HepG2 (cell line): ENCODE results near the gene TOR4A. TPM values are rescaled to one million over a fixed set of nuclear protein-coding genes. Genes with fewer than 3 reads are reported as not detected.

Source experiments
- ATAC-seq: fragments of 200-7000 bp; cut with Tn5 transposase; 3 replicates; pipeline ENCODE4 v1.9.1; 2020; ENCODE audit warnings: mild to moderate bottlenecking, moderate library complexity
- BruUV-seq: library from RNA; stranded (reverse); fragments of 400-500 nt; replicated peaks from 2 replicates; lab custom pipeline; 2021; lab: Mats Ljungman, UMichigan
- CTCF ChIA-PET: fragments of 300-600 bp; formaldehyde crosslinking; extraction: SDS; loops from one replicate; lab custom pipeline; 2021; ENCODE audit warnings: low total read pairs, inconsistent platforms, low intra/inter-chr PET ratio; lab: Yijun Ruan, JAX
- POLR2A ChIA-PET: fragments of 350-600 bp; sonication (Branson Sonifier 250); formaldehyde crosslinking; loops from one replicate; lab custom pipeline; 2020; ENCODE audit warnings: antibody characterized with exemption, inconsistent platforms; lab: Yijun Ruan, JAX
- DNase-seq: peaks from one replicate; pipeline ENCODE4 v3.0.0-alpha.2; 2015; ENCODE audit warnings: low spot score
- FAIRE-seq: peaks from 3 replicates; lab custom pipeline; 2011; peaks lifted over from hg19 to GRCh38; lab: Jason Lieb, UNC
- H2AFZ ChIP-seq: one replicate; pipeline ENCODE4 v1.6.1; 2011; ENCODE audit warnings: low read length, inconsistent platforms
- H3K27ac ChIP-seq: fragments of 300-600 bp; 3 replicates; pipeline ENCODE4 v1.8.0; 2011; ENCODE audit warnings: mixed run types, mild to moderate bottlenecking, mixed read lengths, low read length, inconsistent platforms; ENCODE audit not compliant: insufficient read depth; ENCODE audit errors: extremely low read length
- H3K27me3 ChIP-seq, 2 experiments: fragments of 200-600 bp in 1 of 2; 2 replicates in 1 of 2; 3 replicates in 1 of 2; pipeline versions ENCODE4 v1.6.0 to v1.8.0; 2011; ENCODE audit warnings: low read length in 2 of 2, mild to moderate bottlenecking in 2 of 2, moderate library complexity in 2 of 2, inconsistent platforms in 1 of 2; ENCODE audit not compliant: insufficient read depth in 2 of 2, control insufficient read depth in 1 of 2
- H3K36me3 ChIP-seq, 2 experiments: fragments of 200-600 bp in 1 of 2; replicated peaks in 1 of 2; 2 replicates in 1 of 2; 3 replicates in 1 of 2; pipeline versions ENCODE4 v1.5.1 to v1.8.0; 2011; ENCODE audit warnings: low read length in 2 of 2, inconsistent platforms in 1 of 2; ENCODE audit not compliant: insufficient read depth in 2 of 2, control insufficient read depth in 1 of 2
- H3K4me1 ChIP-seq: 2 replicates; pipeline ENCODE4 v1.5.1; 2012; ENCODE audit warnings: low read length, inconsistent platforms; ENCODE audit not compliant: insufficient read depth
- H3K4me2 ChIP-seq: 2 replicates; pipeline ENCODE4 v1.6.0; 2011; ENCODE audit warnings: low read depth, low read length, inconsistent platforms
- H3K4me3 ChIP-seq, 3 experiments: fragments of 200-600 bp in 1 of 3; sonication (generic), shearing (Covaris generic) in 1 of 3; replicated peaks in 1 of 3; 2 replicates each; pipeline ENCODE4 v1.5.1; 2011 to 2016; ENCODE audit warnings: low read length in 3 of 3, inconsistent platforms in 2 of 3, low read depth in 2 of 3, mild to moderate bottlenecking in 2 of 3, control low read depth in 1 of 3, mixed read lengths in 1 of 3; ENCODE audit not compliant: insufficient read depth in 1 of 3
- H3K79me2 ChIP-seq: one replicate; pipeline ENCODE4 v1.6.1; 2011; ENCODE audit warnings: low read length, inconsistent platforms; ENCODE audit not compliant: insufficient read depth
- H3K9ac ChIP-seq: 2 replicates; pipeline ENCODE4 v1.6.0; 2011; ENCODE audit warnings: mild to moderate bottlenecking, low read depth, low read length, inconsistent platforms; ENCODE audit not compliant: insufficient read depth
- H3K9me3 ChIP-seq: 2 replicates; pipeline ENCODE4 v1.5.1; 2012; ENCODE audit warnings: mild to moderate bottlenecking, low read length
- H4K20me1 ChIP-seq: 2 replicates; pipeline ENCODE4 v1.6.0; 2011; ENCODE audit warnings: inconsistent platforms, mild to moderate bottlenecking, low read length, moderate library complexity; ENCODE audit not compliant: insufficient read depth
- ESRRA ChIP-seq: sonication (generic); formaldehyde crosslinking; IDR thresholded peaks from 2 replicates; pipeline ENCODE4 v1.5.1; 2020; ENCODE audit warnings: mild to moderate bottlenecking, low read depth, missing genetic modification reagents
- HNRNPL ChIP-seq: fragments of 200-400 bp; formaldehyde crosslinking; IDR thresholded peaks from 2 replicates; pipeline ENCODE4 v1.6.1; 2017; ENCODE audit warnings: mild to moderate bottlenecking, low read depth, low read length
- MZF1 ChIP-seq: sonication (generic); formaldehyde crosslinking; IDR thresholded peaks from 2 replicates; pipeline ENCODE4 v1.8.1; 2023; ENCODE audit warnings: mild to moderate bottlenecking, missing genetic modification reagents, borderline replicate concordance
- ZNF160 ChIP-seq: sonication (generic); formaldehyde crosslinking; IDR thresholded peaks from 2 replicates; pipeline ENCODE4 v1.8.0; 2022; ENCODE audit warnings: mild to moderate bottlenecking, inconsistent platforms, missing genetic modification reagents
- ZNF333 ChIP-seq: sonication (generic); formaldehyde crosslinking; IDR thresholded peaks from 2 replicates; pipeline ENCODE4 v1.4.0; 2020; ENCODE audit warnings: mild to moderate bottlenecking, missing genetic modification reagents, borderline replicate concordance
- ZNF672 ChIP-seq: sonication (generic); formaldehyde crosslinking; IDR thresholded peaks from 2 replicates; pipeline ENCODE4 v1.8.1; 2022; ENCODE audit warnings: missing genetic modification reagents
- ZNF841 ChIP-seq: sonication (generic); formaldehyde crosslinking; IDR thresholded peaks from 2 replicates; pipeline ENCODE4 v1.8.1; 2023; ENCODE audit warnings: missing genetic modification reagents, borderline replicate concordance
- ZNF883 ChIP-seq: sonication (generic); formaldehyde crosslinking; IDR thresholded peaks from 2 replicates; pipeline ENCODE4 v1.5.1; 2020; ENCODE audit warnings: mild to moderate bottlenecking, missing genetic modification reagents; ENCODE audit errors: not compliant biosample characterization
- WGBS: methylation state at CpG from one replicate; pipeline ENCODE4 v1.1.6; 2017; ENCODE audit warnings: low lambda C conversion rate; 5-methylcytosine and 5-hydroxymethylcytosine counted together
- in situ Hi-C: cut with HindIII; loops from 2 replicates; pipeline ENCODE4 v1.10.0; 2017; ENCODE audit warnings: low pct_unique_long_range_greater_than_20kb; ENCODE audit not compliant: extremely low pct_ligation_motif_present
- intact Hi-C: fragments of 100-400 bp; cut with micrococcal nuclease; formaldehyde crosslinking; loops from one replicate; pipeline ENCODE4 v1.10.0; 2022; ENCODE audit not compliant: unreplicated experiment
- polyA plus RNA-seq, 8 experiments: library from polyadenylated mRNA; depleted of rRNA in 3 of 8; stranded (reverse) in 7 of 8; unstranded in 1 of 8; fragments of >200 nt; fragmentation: Illumina TruSeq in 4 of 8; extraction: Trizol in 4 of 8; gene quantifications; 2 replicates each; pipeline versions ENCODE4 v1.2.1 to v1.2.3, GENCODE V29; 2011 to 2016; ENCODE audit warnings: low read depth in 4 of 8, missing spikeins in 1 of 8, mixed read lengths in 1 of 8; ENCODE audit not compliant: insufficient read depth in 1 of 8
- total RNA-seq, 5 experiments: library from RNA; depleted of rRNA; stranded (reverse); fragments of >200 nt; fragmentation: Illumina TruSeq; extraction: Trizol; gene quantifications; 2 replicates each; pipeline ENCODE4 v1.2.3, GENCODE V29; 2016; ENCODE audit warnings: low read depth in 1 of 5
- TF ChIP-seq, protein P1 (sequence below), 2 experiments: sonication (generic) in 1 of 2; formaldehyde crosslinking in 1 of 2; IDR thresholded peaks; 2 replicates each; pipeline versions ENCODE4 v1.5.1 to v1.6.1; 2011 to 2020; ENCODE audit warnings: borderline replicate concordance in 1 of 2, low read depth in 1 of 2, low read length in 1 of 2, mild to moderate bottlenecking in 1 of 2, missing genetic modification reagents in 1 of 2, moderate library complexity in 1 of 2
- TF ChIP-seq, protein P2 (sequence below): sonication (generic); formaldehyde crosslinking; conservative IDR thresholded peaks from 2 replicates; pipeline ENCODE4 v1.5.0; 2020; ENCODE audit warnings: missing genetic modification reagents
- TF ChIP-seq, protein P3 (sequence below): sonication (generic); formaldehyde crosslinking; IDR thresholded peaks from 2 replicates; pipeline ENCODE4 v1.4.0; 2020; ENCODE audit warnings: missing genetic modification reagents, mild to moderate bottlenecking, borderline replicate concordance

TOR4A gene
- total and polyA plus RNA-seq, 2 of the 13 experiments (the other 11 are each of a cell fraction or from before 2014, with no cell fraction given): 11.1 to 14.2 TPM

DNA sequence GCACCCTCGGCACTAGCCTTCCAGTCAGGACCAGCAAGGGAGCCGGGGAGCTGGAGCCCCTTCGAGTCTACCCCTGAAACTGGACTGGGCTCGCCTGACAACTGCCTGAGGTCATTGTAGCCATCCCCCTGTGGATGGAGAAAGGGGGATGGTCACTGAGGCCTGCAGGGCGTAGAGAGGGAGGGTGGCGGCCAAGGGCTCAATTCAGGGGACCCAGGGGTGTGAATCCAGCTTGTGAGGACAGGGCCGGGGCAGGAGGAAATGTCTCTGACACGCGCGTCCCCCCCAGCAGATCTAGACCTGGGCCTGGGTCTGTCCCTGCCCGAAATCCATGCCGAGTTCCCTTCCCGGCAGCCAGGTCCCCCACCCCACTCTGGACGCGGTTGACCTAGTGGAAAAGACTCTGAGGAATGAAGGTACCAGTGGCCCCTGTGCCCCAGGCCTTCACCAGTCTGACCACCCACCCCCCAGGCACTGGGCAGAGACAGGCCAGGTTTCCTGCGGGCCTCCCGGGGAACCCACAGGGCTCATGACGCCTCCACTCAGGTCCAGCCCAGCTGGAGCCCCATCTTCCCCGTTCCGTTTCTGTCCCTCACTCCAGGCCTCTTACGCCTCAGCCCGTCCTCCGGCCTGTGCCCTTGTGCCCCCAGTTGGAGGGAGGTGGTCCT, 46.0 kb upstream of the TOR4A start:
- BruUV-seq: no TSS peak
- intact Hi-C loops: no loop called here
- no peaks in the 10 kb centered on the region for H4K20me1 ChIP-seq
- CTCF ChIA-PET: no interaction called here
- DNase-seq: no peak
- no peak overlapping the region for H3K9ac ChIP-seq
- TF ChIP-seq ZNF160 (CRISPR knock-in tag): no peak
- no peak for TF ChIP-seq ESRRA (CRISPR knock-in tag)
- TF ChIP-seq, protein P1, sequence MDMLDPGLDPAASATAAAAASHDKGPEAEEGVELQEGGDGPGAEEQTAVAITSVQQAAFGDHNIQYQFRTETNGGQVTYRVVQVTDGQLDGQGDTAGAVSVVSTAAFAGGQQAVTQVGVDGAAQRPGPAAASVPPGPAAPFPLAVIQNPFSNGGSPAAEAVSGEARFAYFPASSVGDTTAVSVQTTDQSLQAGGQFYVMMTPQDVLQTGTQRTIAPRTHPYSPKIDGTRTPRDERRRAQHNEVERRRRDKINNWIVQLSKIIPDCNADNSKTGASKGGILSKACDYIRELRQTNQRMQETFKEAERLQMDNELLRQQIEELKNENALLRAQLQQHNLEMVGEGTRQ (IDR thresholded peaks at IDR 0.05; ENCODE audit: low read depth, low read length): no peak
- TF ChIP-seq, protein P1 (CRISPR knock-in tag; IDR thresholded peaks at IDR 0.05; ENCODE audit: borderline replicate concordance): no peak
- TF ChIP-seq, protein P2, sequence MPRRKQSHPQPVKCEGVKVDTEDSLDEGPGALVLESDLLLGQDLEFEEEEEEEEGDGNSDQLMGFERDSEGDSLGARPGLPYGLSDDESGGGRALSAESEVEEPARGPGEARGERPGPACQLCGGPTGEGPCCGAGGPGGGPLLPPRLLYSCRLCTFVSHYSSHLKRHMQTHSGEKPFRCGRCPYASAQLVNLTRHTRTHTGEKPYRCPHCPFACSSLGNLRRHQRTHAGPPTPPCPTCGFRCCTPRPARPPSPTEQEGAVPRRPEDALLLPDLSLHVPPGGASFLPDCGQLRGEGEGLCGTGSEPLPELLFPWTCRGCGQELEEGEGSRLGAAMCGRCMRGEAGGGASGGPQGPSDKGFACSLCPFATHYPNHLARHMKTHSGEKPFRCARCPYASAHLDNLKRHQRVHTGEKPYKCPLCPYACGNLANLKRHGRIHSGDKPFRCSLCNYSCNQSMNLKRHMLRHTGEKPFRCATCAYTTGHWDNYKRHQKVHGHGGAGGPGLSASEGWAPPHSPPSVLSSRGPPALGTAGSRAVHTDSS: no peak
- 0 out of 2 replicates have a peak, but pooled peaks have one; percentile 53 for TF ChIP-seq HNRNPL
- no peak for TF ChIP-seq ZNF883
- 0 out of 2 replicates have a peak, but pooled peaks have one; percentile 32 for TF ChIP-seq ZNF333 (CRISPR knock-in tag)
- TF ChIP-seq, protein P3, sequence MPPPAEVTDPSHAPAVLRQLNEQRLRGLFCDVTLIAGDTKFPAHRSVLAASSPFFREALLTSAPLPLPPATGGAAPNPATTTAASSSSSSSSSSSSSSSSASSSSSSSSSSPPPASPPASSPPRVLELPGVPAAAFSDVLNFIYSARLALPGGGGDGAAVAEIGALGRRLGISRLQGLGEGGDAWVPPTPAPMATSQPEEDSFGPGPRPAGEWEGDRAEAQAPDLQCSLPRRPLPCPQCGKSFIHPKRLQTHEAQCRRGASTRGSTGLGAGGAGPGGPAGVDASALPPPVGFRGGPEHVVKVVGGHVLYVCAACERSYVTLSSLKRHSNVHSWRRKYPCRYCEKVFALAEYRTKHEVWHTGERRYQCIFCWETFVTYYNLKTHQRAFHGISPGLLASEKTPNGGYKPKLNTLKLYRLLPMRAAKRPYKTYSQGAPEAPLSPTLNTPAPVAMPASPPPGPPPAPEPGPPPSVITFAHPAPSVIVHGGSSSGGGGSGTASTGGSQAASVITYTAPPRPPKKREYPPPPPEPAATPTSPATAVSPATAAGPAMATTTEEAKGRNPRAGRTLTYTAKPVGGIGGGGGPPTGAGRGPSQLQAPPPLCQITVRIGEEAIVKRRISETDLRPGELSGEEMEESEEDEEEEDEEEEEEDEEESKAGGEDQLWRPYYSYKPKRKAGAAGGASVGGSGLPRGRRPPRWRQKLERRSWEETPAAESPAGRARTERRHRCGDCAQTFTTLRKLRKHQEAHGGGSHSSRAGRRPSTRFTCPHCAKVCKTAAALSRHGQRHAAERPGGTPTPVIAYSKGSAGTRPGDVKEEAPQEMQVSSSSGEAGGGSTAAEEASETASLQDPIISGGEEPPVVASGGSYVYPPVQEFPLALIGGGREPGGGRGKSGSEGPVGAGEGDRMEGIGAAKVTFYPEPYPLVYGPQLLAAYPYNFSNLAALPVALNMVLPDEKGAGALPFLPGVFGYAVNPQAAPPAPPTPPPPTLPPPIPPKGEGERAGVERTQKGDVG: no peak
- no peak for TF ChIP-seq ZNF841 (CRISPR knock-in tag)
- TF ChIP-seq ZNF672 (CRISPR knock-in tag): 0 out of 2 replicates have a peak, but pooled peaks have one; percentile 25
- no peak for TF ChIP-seq MZF1 (CRISPR knock-in tag)
- TF ChIP-seq, all 625 proteins: peak for 3
- Histone ChIP-seq H3K27me3 (no peaks in the 10 kb centered on the region), H2AFZ (no peak overlapping the region), H3K27ac (peak overlapping the region; percentile 75), H3K4me1 (peaks cover 65% of the 10 kb centered on the region), H3K4me3 (no peak overlapping the region), H3K4me2 (no peak overlapping the region), H3K9me3 (no peaks in the 10 kb centered on the region), H3K79me2 (peaks cover 4% of the 10 kb centered on the region), H3K36me3 (no peaks in the 10 kb centered on the region)
- POLR2A ChIA-PET: interaction anchor here (2.3 to 2.7 kb wide), 2 partner anchors 9 to 31 kb away, joined by 12 to 16 read pairs; partner anchors contain the start of genes TPRN and TUBB4B
- WGBS: 95% methylated on average over 12 of the region's 23 CpGs
- in situ Hi-C loops: no loop called here
- FAIRE-seq (no peak), ATAC-seq (no peak)
